PC-9 (cell line): Measurements from ENCODE around the gene BANF2.

Experiments
- EZH2 ChIP-seq: fragments of 200-600 bp; sonication (generic); IDR thresholded peaks from 2 replicates; pipeline ENCODE4 v1.8.0; 2017; ENCODE audit warnings: antibody characterized with exemption, low read depth
- TF ChIP-seq, protein P1 (sequence below): fragments of 200-600 bp; sonication (generic); conservative IDR thresholded peaks from 2 replicates; pipeline ENCODE4 v1.6.1; 2017; ENCODE audit warnings: mixed run types, antibody characterized with exemption, mild to moderate bottlenecking, moderate library complexity

DNA sequence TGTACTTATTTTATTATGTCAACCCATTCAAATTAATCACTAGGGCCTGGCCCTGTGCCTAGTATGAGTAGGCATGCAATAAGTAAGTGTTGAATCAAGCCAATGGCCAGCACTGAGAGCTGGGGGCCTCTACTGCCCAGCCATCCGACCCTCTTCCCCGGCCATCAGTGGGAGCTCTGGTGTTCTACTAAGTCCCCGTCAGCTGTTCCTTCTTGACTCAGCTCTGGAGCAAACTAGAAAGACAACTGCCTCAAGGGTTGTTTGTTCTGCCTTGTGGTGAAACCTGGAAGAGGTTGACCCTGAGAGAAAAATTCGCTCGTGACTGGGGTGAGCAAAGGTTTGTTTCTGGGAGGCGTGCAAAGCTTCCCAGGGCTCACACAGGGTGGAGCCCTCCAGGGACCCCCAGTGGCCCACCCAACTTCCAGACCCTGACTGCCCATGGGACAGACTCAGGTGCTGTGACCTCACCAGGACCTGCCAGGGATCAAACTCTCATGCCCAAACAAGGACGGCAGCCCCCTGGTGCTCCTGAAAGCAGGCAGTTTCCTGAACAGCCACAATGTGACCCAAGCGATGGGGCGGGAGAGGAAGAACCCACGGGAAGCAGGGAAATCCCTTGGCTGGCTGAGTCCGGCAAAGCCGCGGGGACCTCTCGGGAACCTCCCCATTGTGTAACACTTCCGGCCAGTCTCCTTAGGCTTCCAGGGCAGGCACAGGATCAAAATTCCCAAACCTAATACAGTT lies 50.4 kb downstream of the BANF2 start:
- TF ChIP-seq, protein P1, sequence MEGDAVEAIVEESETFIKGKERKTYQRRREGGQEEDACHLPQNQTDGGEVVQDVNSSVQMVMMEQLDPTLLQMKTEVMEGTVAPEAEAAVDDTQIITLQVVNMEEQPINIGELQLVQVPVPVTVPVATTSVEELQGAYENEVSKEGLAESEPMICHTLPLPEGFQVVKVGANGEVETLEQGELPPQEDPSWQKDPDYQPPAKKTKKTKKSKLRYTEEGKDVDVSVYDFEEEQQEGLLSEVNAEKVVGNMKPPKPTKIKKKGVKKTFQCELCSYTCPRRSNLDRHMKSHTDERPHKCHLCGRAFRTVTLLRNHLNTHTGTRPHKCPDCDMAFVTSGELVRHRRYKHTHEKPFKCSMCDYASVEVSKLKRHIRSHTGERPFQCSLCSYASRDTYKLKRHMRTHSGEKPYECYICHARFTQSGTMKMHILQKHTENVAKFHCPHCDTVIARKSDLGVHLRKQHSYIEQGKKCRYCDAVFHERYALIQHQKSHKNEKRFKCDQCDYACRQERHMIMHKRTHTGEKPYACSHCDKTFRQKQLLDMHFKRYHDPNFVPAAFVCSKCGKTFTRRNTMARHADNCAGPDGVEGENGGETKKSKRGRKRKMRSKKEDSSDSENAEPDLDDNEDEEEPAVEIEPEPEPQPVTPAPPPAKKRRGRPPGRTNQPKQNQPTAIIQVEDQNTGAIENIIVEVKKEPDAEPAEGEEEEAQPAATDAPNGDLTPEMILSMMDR = no peak
- no peak for TF ChIP-seq EZH2
